ENCODE results near the gene PLA2G2D. TPM values are rescaled to one million over a fixed set of nuclear protein-coding genes. Genes with fewer than 3 reads are reported as not detected.

Gene PLA2G2D
- total and polyA plus RNA-seq, 7 donors = not detected

GRCh38 chr1:20074055-20074724, 45.1 kb downstream of the PLA2G2D start:
- Histone ChIP-seq H3K4me1 (peaks cover 10% of the 10 kb centered on the region), H3K36me3 (ENCODE audit: insufficient read depth in 1 of 2, low read depth in 1 of 2) (no peaks in the 10 kb centered on the region), H3K9me3 (no peaks in the 10 kb centered on the region), H3K27me3 (ENCODE audit: insufficient read depth in 3 of 3, low read length in 2 of 3) (no peaks in the 10 kb centered on the region), H3K27ac (no peak overlapping the region), H3K4me3 (no peak overlapping the region)
- ATAC-seq = no peak
- no peak for TF ChIP-seq CTCF (IDR thresholded peaks at IDR 0.05)
- no peak for DNase-seq
- intact Hi-C loops (cut with DNase I) = no loop called here
- 76 to 79% (median 76%) methylated on average over 11 of the region's 11 CpGs for WGBS, 3 donors

- Histone ChIP-seq H3K9me3 (no peaks in the 10 kb centered on the region), H3K27ac (no peak overlapping the region), H3K4me1 (peaks cover 11% of the 10 kb centered on the region), H3K27me3 (ENCODE audit: insufficient read depth in 3 of 3, low read length in 2 of 3) (no peaks in the 10 kb centered on the region), H3K36me3 (ENCODE audit: insufficient read depth in 1 of 2, low read depth in 1 of 2) (no peaks in the 10 kb centered on the region), H3K4me3 (no peak overlapping the region)
- no peak for ATAC-seq
- intact Hi-C loops (cut with DNase I) = no loop called here
- DNase-seq = no peak
- WGBS, 3 donors = 92 to 94% (median 93%) methylated on average over 2 of the region's 2 CpGs
- no peak for TF ChIP-seq CTCF (IDR thresholded peaks at IDR 0.05)
These were observed 46.1 kb downstream of the PLA2G2D start for GRCh38 chr1:20073256-20073655.

- H3K9me3 ChIP-seq = no peaks in the 10 kb centered on the region
- intact Hi-C loops (cut with DNase I) = no loop called here
- TF ChIP-seq CTCF (IDR thresholded peaks at IDR 0.05) = no peak
These were observed 46.6 kb downstream of the PLA2G2D start for GRCh38 chr1:20072771-20073170.

GRCh38 chr1:20071416-20071815, 47.9 kb downstream of the PLA2G2D start:
- Histone ChIP-seq H3K36me3 (ENCODE audit: insufficient read depth in 1 of 2, low read depth in 1 of 2) (no peaks in the 10 kb centered on the region), H3K9me3 (no peaks in the 10 kb centered on the region), H3K27me3 (ENCODE audit: insufficient read depth in 3 of 3, low read length in 2 of 3) (no peaks in the 10 kb centered on the region), H3K27ac (no peak overlapping the region), H3K4me3 (no peak overlapping the region), H3K4me1 (peaks cover 11% of the 10 kb centered on the region)
- DNase-seq (no peak), ATAC-seq (no peak)
- TF ChIP-seq CTCF (IDR thresholded peaks at IDR 0.05) = no peak
- intact Hi-C loops (cut with DNase I) = no loop called here
- 89 to 95% (median 90%) methylated on average over 6 of the region's 6 CpGs for WGBS, 3 donors

More at GRCh38 chr1:20072771-20073170, 46.6 kb downstream of the PLA2G2D start:
- no peak overlapping the region for H3K27ac ChIP-seq
- no peak overlapping the region for H3K4me3 ChIP-seq
- DNase-seq (no peak), ATAC-seq (no peak)
- no peaks in the 10 kb centered on the region for H3K36me3 ChIP-seq (ENCODE audit: insufficient read depth in 1 of 2, low read depth in 1 of 2)
- H3K27me3 ChIP-seq (ENCODE audit: insufficient read depth in 3 of 3, low read length in 2 of 3) = no peaks in the 10 kb centered on the region
- WGBS, 3 donors = 81 to 96% (median 93%) methylated on average over 7 of the region's 7 CpGs
- H3K4me1 ChIP-seq = peaks cover 11% of the 10 kb centered on the region

- no peaks in the 10 kb centered on the region for H3K36me3 ChIP-seq (ENCODE audit: insufficient read depth in 1 of 2, low read depth in 1 of 2)
- DNase-seq (no peak), ATAC-seq (peak in 2 of 4 donors; percentile 11 to 14)
- no peak for TF ChIP-seq CTCF (IDR thresholded peaks at IDR 0.05)
- H3K27me3 ChIP-seq (ENCODE audit: insufficient read depth in 3 of 3, low read length in 2 of 3) = no peaks in the 10 kb centered on the region
- intact Hi-C loops (cut with DNase I) = no loop called here
- no peaks in the 10 kb centered on the region for H3K9me3 ChIP-seq
- no peak overlapping the region for H3K27ac ChIP-seq
- 86 to 91% (median 90%) methylated on average over 9 to 10 of the region's 10 CpGs for WGBS, 3 donors
- H3K4me1 ChIP-seq = peaks cover 11% of the 10 kb centered on the region
- peak overlapping the region; percentile 19 for H3K4me3 ChIP-seq
These were observed 49.0 kb downstream of the PLA2G2D start for GRCh38 chr1:20070357-20070756.
